GM23338 (cell line): ENCODE data around the gene USP19.

ENCODE experiments used
- POLR2AphosphoS5 ChIP-seq: IDR thresholded peaks from 2 replicates; pipeline ENCODE4 v1.6.1; 2016; ENCODE audit warnings: antibody characterized with exemption, low read depth
- TF ChIP-seq, protein P1 (sequence below), 2 experiments: fragments of 200-600 bp in 1 of 2; sonication (generic) in 1 of 2; conservative IDR thresholded peaks; 2 replicates each; pipeline versions ENCODE4 v1.5.1 to v1.6.1; 2016 to 2017; ENCODE audit warnings: antibody characterized with exemption in 2 of 2, low read depth in 2 of 2, mild to moderate bottlenecking in 2 of 2, moderate library complexity in 1 of 2
- TF ChIP-seq, protein P2 (sequence below): IDR thresholded peaks from one replicate; pipeline ENCODE4 v1.6.1; 2018; ENCODE audit warnings: antibody characterized with exemption; ENCODE audit not compliant: unreplicated experiment

DNA sequence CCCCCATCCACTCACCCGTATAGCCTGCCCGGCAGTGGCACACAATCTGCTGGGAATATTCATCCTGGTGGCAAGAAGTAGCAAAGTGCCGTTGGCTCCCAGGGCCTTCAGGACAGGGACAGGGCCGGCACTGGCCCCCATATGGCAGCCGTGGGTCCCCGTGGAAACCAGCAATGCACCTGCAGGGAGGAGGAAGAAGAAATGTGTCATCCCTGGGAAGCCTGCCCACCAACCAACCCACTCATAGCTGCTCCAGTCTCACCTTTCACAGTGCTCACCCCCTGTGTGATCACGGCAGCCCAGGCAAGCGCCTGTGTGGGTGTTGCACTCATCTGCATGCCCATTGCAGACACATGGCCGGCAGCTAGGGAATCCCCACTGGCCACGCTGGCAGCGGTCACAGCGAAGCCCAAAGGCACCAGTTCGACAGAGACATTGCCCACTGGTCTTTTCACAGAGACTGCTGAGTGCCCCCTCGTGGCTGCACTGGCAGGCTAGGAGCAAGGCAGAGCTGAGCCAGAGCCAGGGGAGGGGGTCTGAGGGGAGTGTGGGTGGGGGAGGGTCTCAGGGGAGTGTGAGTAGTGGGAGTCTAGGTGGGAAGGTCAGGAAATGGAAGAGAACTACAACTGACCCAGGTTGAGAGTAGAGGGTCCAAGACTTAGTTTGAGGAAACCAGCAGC, 4.5 kb upstream of the USP19 start:
- TF ChIP-seq, protein P1, sequence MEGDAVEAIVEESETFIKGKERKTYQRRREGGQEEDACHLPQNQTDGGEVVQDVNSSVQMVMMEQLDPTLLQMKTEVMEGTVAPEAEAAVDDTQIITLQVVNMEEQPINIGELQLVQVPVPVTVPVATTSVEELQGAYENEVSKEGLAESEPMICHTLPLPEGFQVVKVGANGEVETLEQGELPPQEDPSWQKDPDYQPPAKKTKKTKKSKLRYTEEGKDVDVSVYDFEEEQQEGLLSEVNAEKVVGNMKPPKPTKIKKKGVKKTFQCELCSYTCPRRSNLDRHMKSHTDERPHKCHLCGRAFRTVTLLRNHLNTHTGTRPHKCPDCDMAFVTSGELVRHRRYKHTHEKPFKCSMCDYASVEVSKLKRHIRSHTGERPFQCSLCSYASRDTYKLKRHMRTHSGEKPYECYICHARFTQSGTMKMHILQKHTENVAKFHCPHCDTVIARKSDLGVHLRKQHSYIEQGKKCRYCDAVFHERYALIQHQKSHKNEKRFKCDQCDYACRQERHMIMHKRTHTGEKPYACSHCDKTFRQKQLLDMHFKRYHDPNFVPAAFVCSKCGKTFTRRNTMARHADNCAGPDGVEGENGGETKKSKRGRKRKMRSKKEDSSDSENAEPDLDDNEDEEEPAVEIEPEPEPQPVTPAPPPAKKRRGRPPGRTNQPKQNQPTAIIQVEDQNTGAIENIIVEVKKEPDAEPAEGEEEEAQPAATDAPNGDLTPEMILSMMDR (conservative IDR thresholded peaks at IDR 0.05; ENCODE audit: low read depth in 2 of 2): peak in 1 of 2 experiments; percentile 39; a peak in 2 of 4 replicates
- TF ChIP-seq, protein P2, sequence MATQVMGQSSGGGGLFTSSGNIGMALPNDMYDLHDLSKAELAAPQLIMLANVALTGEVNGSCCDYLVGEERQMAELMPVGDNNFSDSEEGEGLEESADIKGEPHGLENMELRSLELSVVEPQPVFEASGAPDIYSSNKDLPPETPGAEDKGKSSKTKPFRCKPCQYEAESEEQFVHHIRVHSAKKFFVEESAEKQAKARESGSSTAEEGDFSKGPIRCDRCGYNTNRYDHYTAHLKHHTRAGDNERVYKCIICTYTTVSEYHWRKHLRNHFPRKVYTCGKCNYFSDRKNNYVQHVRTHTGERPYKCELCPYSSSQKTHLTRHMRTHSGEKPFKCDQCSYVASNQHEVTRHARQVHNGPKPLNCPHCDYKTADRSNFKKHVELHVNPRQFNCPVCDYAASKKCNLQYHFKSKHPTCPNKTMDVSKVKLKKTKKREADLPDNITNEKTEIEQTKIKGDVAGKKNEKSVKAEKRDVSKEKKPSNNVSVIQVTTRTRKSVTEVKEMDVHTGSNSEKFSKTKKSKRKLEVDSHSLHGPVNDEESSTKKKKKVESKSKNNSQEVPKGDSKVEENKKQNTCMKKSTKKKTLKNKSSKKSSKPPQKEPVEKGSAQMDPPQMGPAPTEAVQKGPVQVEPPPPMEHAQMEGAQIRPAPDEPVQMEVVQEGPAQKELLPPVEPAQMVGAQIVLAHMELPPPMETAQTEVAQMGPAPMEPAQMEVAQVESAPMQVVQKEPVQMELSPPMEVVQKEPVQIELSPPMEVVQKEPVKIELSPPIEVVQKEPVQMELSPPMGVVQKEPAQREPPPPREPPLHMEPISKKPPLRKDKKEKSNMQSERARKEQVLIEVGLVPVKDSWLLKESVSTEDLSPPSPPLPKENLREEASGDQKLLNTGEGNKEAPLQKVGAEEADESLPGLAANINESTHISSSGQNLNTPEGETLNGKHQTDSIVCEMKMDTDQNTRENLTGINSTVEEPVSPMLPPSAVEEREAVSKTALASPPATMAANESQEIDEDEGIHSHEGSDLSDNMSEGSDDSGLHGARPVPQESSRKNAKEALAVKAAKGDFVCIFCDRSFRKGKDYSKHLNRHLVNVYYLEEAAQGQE: no peak
- no peak for TF ChIP-seq POLR2AphosphoS5
